Fibroblast of the conjunctiva (primary cell): ENCODE data around the gene FSHR.

Source experiments
- DNase-seq: peaks from one replicate; pipeline ENCODE4 v3.0.0-alpha.2; 2010; ENCODE audit warnings: low read depth

FSHR gene

DNA sequence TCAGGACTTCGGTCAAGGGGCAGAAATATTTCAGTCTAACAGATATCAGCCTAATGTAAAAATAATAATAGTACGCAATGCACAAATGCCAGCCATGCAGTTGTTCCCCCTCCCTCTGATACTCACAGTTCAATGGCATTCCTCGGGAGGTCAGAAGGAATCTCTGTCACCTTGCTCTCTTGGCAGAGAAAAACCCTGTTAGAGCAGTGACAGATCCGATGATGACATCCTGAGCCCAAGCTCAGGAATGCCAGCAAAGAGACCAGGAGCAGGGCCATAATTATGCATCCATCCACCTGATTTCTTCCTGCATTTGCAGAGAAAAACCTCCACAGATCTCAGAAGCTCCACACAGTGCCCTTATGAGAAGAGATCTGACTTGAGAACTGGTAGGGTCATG is at the start of gene FSHR:
TSS of gene FSHR (minus strand) at position 376 of the 400 bp plus-strand sequence. CDS start at position 278, 98 bp downstream.
- DNase-seq = no peak

- no peak for DNase-seq
Measured at GRCh38 chr2:49199266-49199665, 45.0 kb upstream of the FSHR start.

- DNase-seq = no peak
Measured at GRCh38 chr2:49194701-49195100, 40.4 kb upstream of the FSHR start.

DNA sequence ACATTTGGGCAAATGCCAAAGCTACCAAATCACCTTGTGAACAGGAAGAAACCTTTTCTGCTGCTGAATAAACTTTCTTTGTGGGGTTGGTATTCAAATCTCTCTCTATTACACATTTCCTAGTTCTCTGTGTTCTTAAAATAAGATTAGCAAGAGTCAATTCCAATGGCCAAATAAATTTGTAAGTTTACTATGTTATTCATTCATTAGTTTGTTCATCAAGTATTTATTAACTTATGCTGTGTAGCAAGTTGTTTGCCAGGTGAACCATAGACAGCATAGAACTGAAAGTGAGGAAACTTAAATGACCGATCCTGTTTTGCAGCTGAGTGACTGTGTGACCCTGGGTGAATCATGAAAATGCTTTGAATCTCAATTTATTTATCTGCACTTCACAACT is 37.7 kb upstream of the FSHR start:
- DNase-seq = no peak

DNA sequence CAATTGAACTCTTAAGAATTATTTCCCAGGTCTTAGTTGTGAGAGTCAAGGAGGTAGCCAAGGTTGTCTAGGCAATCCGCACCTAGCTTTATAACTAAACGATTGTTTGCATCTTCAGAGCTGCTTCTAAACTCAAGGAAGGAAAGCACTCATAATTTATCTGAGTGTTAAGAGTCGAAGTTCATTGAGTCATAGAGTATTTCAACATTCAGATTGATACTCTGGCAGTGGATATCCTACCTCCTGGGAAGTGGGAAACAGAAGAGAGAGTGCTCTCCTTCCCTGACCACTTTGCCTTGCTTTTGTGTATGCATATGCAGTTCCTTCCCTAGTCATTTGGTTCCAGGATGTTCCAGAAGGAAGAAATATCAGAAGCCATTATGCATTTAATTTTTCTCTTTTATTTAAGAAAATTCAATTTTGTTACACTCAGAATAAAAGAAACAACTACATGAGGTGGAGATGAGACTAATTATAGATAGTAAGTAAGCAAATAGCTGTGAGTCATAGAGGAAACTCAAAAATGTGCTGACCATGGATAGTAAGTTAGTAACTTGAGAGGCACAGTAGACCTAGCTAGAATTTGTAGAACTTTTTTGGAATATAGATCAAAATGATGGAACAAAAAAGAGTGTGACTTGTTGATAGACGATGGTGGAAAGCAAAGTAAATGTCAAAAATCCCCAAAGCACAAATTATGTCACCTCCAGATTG is 35.4 kb upstream of the FSHR start:
- no peak for DNase-seq

- no peak for DNase-seq
Measured at GRCh38 chr2:49186050-49186648, 31.8 kb upstream of the FSHR start.

- DNase-seq = no peak
Measured at GRCh38 chr2:49178656-49179055, 24.3 kb upstream of the FSHR start.

GRCh38 chr2:49177194-49177593 is 22.9 kb upstream of the FSHR start:
- DNase-seq = no peak

DNA sequence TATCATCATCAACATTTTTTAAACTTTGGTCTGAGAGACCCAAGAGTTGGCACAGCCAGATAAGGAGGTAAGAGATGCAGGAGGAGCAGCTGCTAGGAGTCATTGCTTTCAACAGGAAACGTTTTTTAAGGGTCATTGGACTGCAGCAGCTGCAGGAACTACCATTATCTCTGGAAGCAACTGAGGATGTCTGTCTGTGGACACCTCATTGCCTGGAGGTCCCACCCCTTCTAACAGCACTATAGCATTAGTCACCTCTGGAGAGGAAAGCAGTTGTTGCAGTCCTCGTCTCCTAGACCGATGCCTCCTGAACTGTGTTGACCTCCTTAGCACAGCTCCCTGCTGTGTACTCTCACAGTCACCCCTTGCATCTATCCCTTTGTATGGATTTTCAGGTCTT is 21.5 kb upstream of the FSHR start:
- no peak for DNase-seq

GRCh38 chr2:49174750-49175149 is 20.4 kb upstream of the FSHR start:
- DNase-seq = no peak

DNA sequence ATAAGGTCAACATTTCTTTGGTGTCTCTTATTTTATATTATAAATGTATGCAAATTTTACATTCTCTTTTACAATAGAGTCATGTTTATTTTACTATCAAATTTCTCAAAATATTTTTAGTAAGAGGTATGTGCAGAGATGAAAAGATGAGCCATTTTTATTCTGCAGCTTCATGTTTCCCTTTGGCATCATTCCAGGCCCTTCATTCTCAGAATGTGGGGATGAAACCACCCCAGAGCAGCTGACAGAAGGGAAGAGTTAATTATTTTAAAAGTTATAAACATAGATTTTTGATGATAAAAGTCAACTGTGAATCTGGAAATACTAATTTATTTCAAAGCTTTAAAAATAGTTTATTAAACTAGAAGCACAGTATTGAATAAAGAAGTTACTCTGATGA is 12.8 kb upstream of the FSHR start:
- no peak for DNase-seq

DNA sequence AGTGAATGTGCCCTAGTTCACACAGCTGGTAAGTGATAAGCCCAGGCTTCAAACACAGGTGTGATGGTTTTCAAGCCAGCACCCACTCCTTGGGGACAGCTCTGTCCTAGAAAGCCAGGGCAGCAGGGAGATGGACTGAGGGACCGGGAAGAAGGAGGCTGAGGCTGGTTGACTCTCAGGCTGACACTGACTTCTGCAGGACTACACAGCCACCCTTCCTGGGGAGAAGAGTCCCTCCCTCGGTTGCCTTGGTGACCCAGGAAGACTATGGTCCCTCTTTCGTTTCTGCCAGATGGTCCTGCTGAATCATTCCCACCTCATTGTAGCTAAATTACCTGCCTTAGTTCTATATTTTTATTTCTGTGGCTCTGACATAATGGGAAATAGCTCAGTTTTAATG is 11.3 kb upstream of the FSHR start:
- no peak for DNase-seq

DNA sequence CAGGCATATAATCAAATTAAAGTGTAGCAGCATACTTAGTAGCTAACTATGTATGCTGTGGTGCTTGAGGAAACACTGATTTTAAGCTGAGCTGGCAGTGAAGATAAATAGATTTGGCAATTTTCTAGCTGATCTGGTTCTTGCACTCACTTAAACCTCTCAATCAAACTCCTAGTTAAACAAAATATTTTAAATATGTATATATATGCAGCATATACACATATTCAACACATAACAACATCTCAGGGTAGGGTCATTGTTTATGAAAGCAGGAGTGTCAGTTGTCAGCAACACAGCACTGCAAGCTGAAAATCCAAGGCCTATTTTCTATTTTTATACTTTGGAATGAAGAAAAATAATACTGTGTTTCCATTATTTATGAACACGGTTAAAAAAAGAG is 10.4 kb upstream of the FSHR start:
- DNase-seq = no peak

DNA sequence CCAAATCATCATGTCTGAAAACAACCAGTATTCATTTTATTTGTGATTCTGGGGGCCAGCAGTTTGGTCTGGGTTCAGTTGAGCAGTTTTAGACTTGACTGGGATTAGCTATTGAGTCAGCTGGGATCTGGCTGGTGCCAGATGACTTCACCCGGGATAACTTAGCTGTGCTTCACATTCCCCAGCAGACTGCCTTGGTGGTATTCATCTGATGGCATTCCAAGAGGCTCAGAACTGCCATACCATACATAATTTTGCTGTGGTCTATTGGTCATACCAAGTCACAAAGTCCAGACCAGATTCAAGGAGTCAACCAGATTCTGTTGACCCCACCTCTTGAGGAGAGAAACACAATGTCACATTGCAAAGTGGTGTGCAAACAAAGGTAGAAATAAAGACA is 7.8 kb upstream of the FSHR start:
- DNase-seq = no peak

GRCh38 chr2:49154891-49155290 is 576 bp upstream of the FSHR start:
- DNase-seq = no peak

DNA sequence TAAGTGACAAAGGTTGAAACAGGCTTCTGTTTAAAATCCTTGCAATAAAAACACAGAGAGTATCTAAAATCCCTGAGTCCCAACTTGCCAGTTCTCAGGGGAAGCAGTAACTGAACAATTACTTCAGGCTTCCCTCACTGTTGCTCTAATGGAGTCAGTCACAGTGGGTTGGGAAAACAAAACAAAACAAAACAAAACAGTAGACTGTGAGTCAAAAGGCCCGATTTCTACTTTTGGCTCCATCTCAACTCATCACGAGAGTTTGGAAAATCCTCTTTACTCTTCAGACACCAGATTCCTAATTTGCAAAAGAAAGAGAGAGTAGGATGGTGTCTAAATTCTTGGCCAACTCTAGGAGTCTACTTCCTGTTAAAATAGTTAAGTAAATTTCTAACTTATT is 1.1 kb downstream of the FSHR start:
- DNase-seq = no peak

GRCh38 chr2:49152824-49153223 is 1.5 kb downstream of the FSHR start:
- DNase-seq = no peak

DNA sequence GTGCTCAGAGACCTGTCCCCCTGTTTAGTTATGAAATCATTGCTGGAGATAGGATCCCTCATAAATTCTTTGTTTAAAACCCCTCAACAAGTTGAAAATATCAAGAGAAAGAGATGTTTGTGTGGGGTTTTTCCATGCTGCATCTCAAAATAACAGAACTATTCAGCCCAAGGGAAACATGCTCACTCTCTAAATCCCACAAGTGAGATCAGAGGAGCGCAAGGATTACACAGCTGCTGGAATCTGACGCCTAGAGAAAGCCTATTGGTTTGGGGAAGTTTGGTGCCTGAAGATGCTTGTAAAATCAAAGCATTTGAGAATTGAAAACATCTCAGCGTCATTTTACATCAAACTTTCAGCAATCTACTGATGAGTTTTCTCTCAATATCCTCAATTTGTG is 7.9 kb downstream of the FSHR start:
- no peak for DNase-seq

GRCh38 chr2:49131801-49132200 is 22.5 kb downstream of the FSHR start:
- DNase-seq = no peak

GRCh38 chr2:49129034-49129433 is 25.3 kb downstream of the FSHR start:
- no peak for DNase-seq

GRCh38 chr2:49123600-49123999 is 30.7 kb downstream of the FSHR start:
- no peak for DNase-seq

GRCh38 chr2:49122107-49122506 is 32.2 kb downstream of the FSHR start:
- DNase-seq = no peak

DNA sequence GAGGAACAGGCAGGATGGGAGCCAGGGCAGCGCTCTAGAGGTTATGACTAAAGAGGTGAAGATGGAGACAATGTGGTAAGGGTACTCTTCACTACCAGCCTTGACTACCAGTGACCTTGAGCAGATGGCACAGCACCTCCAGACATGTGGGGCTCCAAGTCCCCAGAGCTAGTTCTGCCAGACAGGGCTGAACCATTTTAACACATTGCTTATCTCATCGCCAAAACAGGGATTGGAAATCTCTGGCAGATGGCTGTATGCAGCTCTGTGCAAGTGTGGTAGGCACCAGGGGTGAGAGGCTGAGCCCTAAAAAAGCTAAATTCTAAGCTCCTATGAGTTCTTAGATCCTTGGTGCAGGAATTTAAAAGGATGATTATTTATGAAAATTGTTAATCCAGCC is 41.3 kb downstream of the FSHR start:
- no peak for DNase-seq

DNA sequence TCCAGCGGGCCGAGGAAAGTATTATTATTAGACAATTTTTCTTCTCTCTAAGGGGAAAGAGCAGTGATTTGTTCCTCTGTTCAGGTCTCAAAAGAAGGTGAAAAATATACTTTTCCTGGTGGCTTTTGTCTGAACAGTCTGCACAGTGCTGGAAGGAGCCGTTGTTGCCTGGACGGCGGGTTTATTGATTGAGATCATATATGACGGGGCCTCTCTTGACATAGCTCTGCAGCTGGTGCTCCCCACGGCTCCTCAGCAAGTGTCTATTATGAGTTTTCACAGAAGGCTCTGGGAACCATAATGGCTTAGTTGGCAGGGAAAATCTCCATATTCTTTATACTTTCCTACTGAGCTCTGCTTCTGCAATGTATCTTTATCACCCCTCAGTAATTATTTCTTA is 42.9 kb downstream of the FSHR start:
- DNase-seq = no peak
